ENCODE data around the gene CRTAC1.
"Not testable (repeated sequence)": the region's sequence is repeated elsewhere in the genome, so short reads cannot be mapped to it uniquely, and the experiment has no call there.

Gene CRTAC1

DNA sequence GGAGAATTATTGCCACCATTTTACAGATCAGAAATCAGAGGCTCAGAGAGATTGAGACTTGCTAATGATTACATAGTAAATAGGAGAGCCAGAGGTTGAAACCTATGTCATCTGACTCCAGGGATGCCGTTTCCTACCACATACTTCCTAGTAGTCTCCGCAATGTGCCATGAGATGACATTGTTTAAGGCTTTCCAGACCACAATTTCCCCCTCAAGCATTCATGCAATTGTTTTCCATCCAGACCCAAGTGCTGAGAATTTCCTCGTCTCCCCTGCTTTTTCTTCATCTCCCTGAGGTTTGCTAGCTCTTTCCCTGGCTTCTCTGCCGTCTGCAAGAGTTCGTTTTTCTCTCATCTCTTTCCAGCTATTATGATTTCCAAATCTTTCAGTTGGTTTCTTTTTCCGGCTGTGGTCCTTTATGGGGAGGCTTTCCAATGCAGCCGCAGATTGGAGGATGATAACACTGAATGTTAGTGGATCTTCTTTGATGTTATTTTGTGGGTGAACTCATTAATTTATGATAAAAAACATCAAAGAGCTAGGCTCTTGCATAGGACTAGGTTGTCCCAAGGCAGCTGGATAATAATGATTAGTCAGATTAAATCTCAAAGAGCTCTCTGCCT is 187.7 kb downstream of the CRTAC1 start:
- no peak for DNase-seq (ENCODE audit: low read depth in 2 of 2)

DNA sequence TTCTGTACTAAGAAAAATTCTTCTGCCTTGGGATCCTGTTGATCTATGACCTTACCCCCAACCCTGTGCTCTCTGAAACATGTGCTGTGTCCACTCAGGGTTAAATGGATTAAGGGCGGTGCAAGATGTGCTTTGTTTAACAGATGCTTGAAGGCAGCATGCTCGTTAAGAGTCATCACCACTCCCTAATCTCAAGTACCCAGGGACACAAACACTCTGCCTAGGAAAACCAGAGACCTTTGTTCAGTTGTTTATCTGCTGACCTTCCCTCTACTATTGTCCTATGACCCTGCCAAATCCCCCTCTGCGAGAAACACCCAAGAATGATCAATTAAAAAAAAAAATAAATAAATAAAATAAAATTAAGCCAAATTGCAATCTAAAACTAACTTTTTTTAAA is 188.3 kb downstream of the CRTAC1 start:
- DNase-seq (ENCODE audit: low read depth in 2 of 2), result not testable (repeated sequence)

DNA sequence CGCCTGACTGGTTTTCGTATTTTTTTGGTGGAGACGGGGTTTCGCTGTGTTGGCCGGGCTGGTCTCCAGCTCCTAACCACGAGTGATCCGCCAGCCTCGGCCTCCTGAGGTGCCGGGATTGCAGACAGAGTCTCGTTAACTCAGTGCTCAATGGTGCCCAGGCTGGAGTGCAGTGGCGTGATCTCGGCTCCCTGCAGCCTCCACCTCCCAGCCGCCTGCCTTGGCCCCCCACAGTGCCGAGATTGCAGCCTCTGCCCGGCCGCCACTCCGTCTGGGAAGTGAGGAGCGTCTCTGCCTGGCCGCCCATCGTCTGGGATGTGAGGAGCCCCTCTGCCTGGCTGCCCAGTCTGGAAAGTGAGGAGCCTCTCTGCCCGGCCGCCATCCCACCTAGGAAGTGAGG is 189.3 kb downstream of the CRTAC1 start:
- DNase-seq (ENCODE audit: low read depth in 2 of 2), result not testable (repeated sequence)

DNA sequence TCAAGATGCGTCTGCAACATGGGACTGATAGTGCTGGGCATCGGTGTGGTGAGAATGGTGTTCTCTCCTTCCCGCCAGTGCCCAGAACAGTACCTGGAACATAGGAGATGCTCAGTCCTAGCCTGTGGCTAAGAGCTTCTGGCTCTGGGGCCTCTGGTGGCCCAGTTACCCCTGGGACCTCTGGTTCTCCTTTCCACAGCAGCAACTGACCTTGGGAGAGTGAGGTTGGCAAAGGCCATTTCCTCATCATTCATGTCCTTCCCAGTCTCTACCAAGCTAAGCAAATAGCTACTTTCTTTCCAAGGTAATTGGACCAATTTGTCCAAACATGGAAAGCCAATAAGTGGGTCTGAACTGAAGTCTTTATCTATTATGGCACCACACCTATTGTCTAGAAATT is 192.3 kb downstream of the CRTAC1 start:
- DNase-seq (ENCODE audit: low read depth in 2 of 2), result no peak

DNA sequence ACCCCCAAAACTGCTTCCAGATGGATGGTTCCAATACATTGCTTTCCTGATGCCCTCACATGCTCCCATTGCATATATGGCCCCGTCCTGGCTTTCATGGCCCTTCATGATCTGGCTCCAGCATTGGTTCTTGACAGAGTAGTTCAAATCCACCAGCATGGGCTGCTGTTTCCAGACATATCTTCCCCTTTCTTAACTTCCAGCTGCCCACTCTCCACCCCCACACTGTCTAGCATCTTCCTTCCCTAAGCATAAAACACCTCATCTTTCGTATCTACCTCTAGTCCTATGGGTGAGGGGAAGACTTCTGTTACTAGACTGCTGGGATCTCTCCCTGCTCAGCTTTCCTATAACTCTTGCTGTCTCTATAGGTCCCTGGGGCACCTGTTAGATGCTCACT is 194.0 kb downstream of the CRTAC1 start:
- no peak for DNase-seq (ENCODE audit: low read depth in 2 of 2)

DNA sequence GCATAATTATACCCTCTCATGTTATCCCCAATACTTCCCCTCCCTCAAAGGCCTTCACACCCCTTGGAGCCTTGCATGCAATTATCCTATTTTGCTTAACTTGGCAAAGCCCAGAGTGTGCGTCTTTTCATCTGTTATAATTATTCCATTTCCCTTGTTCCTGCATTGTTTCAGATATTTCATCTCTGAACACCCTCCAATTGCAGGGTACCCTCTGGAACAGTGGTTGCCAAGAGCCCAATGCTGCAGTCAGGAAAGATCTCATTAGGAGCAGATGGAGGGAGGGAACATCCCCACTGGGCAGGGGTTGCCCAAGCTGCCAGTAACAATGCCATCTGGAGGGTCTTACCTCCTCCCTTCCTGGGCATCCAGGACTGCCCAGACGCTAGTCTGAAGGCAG is 199.2 kb downstream of the CRTAC1 start:
- DNase-seq (ENCODE audit: low read depth in 2 of 2), result no peak

DNA sequence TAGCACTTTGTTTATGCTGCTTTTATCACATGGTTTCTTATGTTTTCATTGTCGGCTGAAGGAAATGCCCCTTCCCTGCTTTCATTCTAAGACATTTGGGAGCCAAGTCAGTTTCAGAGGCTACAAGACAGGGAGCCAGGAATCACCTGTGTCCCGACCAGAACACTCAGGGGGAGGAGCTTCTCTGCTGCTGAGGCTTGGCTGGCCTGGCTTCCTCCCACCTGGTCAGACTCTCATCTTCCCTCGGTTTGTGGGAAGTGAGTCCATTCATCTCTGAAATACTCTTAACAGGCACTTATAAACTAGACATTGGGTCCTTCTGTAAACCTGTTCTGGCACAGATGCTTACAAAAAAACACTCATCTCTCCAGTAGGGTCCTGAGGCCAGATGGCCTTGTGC is 200.4 kb downstream of the CRTAC1 start:
- no peak for DNase-seq (ENCODE audit: low read depth in 2 of 2)

DNA sequence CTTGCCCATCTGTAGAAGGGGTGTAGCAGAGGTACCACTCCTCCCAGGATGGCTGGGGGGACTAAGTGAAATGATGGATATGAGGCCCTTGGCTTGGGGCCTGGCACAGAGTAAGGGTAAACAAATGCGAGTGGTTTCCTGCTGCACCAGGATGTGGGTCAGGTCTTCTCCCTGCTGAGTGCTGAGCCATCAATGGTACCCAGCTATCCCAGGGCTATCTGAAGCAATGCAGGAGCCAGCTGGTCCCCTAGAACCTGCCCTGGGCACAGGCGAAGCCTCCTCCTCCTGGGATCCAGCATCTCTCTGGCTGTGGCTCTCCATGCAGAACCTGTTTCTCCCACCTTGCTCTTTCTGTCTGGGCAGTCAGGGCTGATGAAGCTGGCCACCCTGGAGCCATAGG is 201.7 kb downstream of the CRTAC1 start:
- DNase-seq (ENCODE audit: low read depth in 2 of 2), result no peak

DNA sequence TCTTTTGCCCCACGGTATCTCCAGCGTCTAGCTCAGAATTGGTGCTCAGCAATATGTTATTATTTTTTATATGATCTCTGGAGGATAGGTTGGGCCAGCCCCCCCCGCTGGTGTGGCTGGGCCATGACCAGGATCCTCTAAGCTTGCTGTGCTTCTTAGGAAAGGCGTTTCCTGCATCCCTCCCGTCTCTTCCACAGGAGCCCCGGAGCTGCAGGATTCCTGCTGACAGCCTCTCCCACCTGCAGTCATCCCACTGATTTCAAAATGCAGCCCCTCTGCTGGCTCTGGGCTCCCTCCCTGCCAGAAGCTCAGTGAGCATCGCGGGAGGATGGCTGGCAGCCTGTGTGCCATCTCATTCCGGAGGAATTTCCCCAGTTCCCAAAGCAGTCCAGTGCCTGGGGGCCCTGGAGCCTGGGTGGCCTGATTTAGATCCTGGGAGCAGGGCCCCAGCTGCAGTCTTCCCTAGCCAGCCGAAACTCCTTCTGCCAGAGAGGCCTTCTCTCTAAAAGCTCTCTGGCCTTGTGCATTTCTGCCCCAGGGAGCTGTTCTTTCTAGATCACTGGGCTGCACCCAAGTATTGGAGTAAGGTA is 202.6 kb downstream of the CRTAC1 start:
- no peak for DNase-seq (ENCODE audit: low read depth in 2 of 2)

DNA sequence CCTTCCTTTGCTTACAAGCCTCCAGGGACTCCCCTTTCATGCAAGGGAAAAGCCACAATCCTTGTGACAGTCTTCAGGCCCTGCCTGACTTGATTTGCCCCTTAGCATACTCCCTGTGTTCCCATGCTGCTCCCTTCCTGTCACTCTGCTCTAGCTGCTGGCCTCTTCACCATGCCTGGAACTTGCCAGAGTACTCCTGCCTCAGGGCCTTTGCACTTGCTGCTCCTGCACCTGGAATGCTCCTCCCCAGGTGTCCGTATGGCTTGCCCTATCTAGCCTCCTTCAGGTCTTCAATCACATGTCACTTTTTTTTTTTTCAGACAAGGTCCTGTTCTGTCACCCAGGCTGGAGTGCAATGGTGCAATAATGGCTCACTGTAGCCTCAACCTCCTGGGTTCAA is 203.5 kb downstream of the CRTAC1 start:
- no peak for DNase-seq (ENCODE audit: low read depth in 2 of 2)

DNA sequence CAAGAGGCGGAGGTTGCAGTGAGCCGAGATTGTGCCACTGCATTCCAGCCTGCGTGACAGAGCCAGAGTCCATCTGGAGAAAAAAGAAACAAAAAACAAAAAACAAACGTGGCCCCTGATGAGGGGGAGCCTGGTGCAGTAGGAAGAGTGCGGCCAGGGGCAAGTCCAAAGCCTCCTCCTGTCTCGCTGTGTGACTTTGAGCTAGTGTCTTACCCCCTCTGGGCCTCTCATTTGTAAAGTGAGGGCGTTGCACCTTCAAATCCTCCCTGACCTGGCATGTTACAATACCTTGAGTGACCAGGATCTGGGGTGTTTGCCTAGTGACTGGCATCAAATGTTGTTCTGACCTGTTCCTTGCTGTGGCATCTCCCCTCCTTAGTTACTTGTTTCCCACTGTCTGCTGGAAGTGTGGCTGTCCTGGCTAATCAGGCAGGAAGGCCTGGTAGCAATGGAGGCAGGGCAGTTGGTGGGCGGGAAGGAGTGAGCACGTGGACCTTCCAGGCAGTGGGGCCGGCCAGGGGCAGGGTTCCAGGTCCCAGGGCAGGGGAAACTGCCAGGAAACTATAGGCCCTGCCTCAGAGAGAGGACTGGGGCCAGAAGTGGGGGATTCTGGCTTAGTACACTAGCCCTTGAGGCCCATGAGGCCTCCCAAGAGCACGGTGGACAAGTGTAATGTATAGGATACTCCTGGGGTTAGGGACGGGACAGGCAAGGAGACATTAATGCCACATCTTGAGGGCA is 205.2 kb downstream of the CRTAC1 start:
- DNase-seq (ENCODE audit: low read depth in 2 of 2), result no peak

DNA sequence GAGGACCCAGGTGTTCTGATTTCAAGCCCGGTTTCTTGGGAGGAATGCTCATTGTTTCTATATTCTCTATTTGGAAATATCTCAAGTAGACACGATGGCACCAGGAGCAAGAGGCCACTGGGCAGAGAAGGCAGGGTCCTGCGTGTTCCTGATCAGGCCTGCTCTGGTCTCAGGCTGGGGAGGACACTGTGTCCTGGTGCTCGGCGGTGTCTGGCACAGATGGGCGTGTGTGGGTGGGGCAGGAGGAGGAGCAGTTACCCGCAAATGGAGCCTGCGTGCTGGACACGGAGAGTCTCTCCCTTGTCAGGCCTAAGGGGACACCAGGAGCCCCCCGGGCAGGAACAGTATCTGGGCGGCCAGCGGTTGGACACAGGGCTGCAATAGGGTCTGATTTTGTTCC is 206.7 kb downstream of the CRTAC1 start:
- DNase-seq (ENCODE audit: low read depth in 2 of 2), result no peak

DNA sequence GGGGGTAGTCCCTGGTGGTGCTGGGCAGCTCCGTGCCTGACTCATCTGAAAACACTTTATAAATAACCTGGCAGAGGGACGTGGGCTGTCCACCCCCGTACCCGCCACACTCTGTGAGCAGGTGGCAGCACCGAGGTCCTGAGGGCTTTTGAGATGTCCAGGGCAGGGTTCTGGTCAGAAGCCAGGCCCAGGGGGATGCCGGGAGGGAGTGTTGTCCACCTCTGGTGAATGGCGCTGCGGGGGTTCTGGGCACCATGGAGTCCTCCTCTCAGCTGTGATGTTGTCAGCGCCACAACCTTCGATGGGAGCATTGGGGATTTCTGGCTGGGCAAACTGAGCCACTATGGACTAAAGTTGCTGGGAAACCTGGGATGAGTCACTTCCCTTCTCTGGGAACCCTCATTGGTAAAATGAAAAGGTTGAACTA is 208.1 kb downstream of the CRTAC1 start:
- no peak for DNase-seq (ENCODE audit: low read depth in 2 of 2)

DNA sequence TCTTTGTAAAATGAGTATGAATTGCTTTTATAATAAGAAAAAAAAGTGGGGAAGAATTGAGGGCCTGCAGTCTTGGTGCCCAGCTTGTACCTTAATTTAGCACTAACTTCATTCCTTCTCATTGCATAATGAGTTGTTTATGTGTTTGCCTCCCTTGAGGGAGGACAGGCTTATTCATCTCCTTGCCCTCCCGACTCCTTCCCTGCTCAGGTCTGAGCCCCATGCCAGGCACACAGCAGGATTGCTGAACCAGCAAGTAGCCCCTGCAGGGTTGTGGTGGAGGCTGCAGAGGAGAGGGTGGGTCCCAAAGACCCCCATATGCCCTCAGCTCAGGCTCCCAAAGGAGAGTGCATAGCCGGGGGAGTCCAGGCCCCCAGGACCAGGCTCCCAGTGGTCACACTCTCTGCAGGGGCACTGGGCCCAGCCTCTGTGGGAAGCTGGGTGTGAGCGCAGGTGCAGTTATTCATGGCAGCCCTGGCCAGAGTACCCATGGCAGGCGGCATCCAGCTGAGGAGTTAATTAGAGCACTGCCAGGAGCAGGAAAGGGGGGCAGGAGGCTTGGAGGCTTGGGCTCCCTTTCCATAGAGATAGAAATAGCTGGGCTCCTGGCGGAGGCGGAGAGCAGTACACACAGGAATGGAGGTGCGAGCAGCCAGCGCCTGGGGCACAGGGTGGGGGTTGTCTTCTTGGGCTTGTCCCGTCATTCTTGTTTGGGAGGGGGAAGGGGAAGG is 208.9 kb downstream of the CRTAC1 start:
- DNase-seq (ENCODE audit: low read depth in 2 of 2), result no peak

DNA sequence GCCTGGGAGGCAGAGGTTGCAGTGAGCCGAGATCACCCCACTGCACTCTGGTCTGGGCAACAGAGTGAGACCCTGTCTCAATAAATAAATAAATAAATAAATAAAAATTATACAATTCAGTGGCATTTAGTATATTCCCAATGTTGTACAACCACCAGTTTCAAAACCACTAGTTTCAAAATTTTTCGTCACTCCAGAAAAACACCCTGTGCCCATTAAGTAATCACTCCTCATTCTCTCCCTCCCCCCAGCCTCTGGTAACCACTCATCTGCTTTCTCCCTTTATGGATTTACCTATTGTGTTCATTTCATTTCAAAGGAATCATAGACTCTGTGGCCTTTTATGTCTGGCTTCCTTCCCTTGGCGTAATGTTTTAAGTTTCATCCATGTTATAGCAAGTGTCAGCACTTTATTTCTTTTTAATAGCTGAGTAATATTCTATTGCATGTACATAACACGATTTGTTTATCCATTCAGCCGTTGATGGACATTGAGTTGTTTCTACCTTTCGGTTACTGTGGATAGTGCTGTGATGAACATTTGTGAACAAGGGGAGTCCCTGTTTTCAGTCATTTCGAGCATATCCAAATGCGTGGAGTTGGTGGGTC is 210.2 kb downstream of the CRTAC1 start:
- no peak for DNase-seq (ENCODE audit: low read depth in 2 of 2)

DNA sequence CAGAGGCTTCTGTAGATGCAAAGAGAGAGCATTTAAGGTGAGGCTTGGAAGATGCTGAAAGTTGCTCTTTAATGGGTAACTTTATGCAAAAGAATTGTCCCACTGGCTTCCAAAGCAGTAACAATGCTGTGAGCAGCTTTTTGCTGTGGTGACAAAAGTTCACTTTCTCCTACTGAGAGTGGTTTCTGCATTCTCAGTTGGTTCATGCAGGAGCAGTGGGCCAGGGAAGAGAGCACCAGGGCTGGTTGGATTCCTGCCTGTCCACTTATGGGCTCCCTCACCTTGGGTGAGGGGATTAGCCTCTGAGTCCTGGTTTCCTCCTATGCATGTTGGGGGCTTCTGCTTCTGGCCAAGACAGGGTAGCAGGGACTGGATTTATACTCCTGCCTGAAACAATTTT is 211.8 kb downstream of the CRTAC1 start:
- no peak for DNase-seq (ENCODE audit: low read depth in 2 of 2)

DNA sequence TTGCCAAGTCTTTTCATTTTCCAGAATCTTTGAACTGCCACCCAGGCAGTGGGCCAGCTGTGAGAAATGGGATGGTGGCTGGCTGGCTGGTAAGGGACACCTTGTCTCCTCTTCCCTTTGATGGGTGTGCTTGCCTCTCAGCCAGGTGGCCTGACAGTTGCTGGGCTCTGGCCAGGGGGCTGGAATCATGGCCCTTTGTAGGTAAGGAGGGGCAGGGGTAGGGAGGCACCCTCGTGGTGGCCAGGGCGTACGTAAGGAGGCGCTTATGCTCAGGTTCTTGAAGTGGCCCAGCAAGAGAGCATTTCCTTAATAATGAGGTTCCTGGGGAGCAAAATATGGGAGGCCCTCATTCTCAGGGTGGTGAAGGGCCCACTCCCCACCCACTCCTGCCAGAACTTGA is 213.8 kb downstream of the CRTAC1 start:
- no peak for DNase-seq (ENCODE audit: low read depth in 2 of 2)

All from activated CD8-positive, alpha-beta memory T cell treated with anti-CD3 and anti-CD28 coated beads for 4 hours (primary cell).